HG03064 (cell line): Measurements from ENCODE around the gene LRP1B.

ENCODE experiments used
- ATAC-seq: cut with Tn5 transposase; IDR thresholded peaks from one replicate; pipeline ENCODE4 v1.9.1; 2021; ENCODE audit warnings: low read depth; ENCODE audit not compliant: unreplicated experiment

LRP1B gene

GRCh38 chr2:141490886-141491285 is 639.9 kb downstream of the LRP1B start:
- no peak for ATAC-seq

- ATAC-seq: no peak
Measured at GRCh38 chr2:141482697-141483096, 648.1 kb downstream of the LRP1B start.

- ATAC-seq: no peak
Measured at GRCh38 chr2:141475801-141476200, 655.0 kb downstream of the LRP1B start.

- ATAC-seq: no peak
Measured at GRCh38 chr2:141468761-141469160, 662.1 kb downstream of the LRP1B start.

- no peak for ATAC-seq
Measured at GRCh38 chr2:141467331-141467730, 663.5 kb downstream of the LRP1B start.

- no peak for ATAC-seq
Measured at GRCh38 chr2:141464995-141465394, 665.8 kb downstream of the LRP1B start.

- ATAC-seq: no peak
Measured at GRCh38 chr2:141458351-141458750, 672.5 kb downstream of the LRP1B start.

GRCh38 chr2:141455877-141456276 is 674.9 kb downstream of the LRP1B start:
- no peak for ATAC-seq

- no peak for ATAC-seq
Measured at GRCh38 chr2:141455211-141455826, 675.5 kb downstream of the LRP1B start.

- no peak for ATAC-seq
Measured at GRCh38 chr2:141440072-141440635, 690.7 kb downstream of the LRP1B start.

- ATAC-seq: no peak
Measured at GRCh38 chr2:141439524-141439923, 691.3 kb downstream of the LRP1B start.

GRCh38 chr2:141438536-141438935 is 692.3 kb downstream of the LRP1B start:
- ATAC-seq: no peak

GRCh38 chr2:141437521-141437920 is 693.3 kb downstream of the LRP1B start:
- ATAC-seq: no peak

GRCh38 chr2:141423124-141423523 is 707.7 kb downstream of the LRP1B start:
- ATAC-seq: no peak

- ATAC-seq: no peak
Measured at GRCh38 chr2:141417246-141417797, 713.5 kb downstream of the LRP1B start.

GRCh38 chr2:141411419-141411818 is 719.4 kb downstream of the LRP1B start:
- no peak for ATAC-seq

GRCh38 chr2:141399270-141399669 is 731.5 kb downstream of the LRP1B start:
- no peak for ATAC-seq

GRCh38 chr2:141393214-141393545 is 737.6 kb downstream of the LRP1B start:
- ATAC-seq: no peak

GRCh38 chr2:141392517-141393213 is 738.2 kb downstream of the LRP1B start:
- no peak for ATAC-seq

- no peak for ATAC-seq
Measured at GRCh38 chr2:141386168-141386567, 744.6 kb downstream of the LRP1B start.

- ATAC-seq: no peak
Measured at GRCh38 chr2:141384676-141385075, 746.1 kb downstream of the LRP1B start.

GRCh38 chr2:141381946-141382345 is 748.9 kb downstream of the LRP1B start:
- no peak for ATAC-seq
